Natural killer cell treated with Interleukin-12 subunit alpha and Interleukin-12 subunit beta and Interleukin-15 and Interleukin-18, amount 100 ng/mL, for 72 hours (primary cell): Measurements from ENCODE around the gene RMP24.
"Not testable (repeated sequence)": the region's sequence is repeated elsewhere in the genome, so short reads cannot be mapped to it uniquely, and the experiment has no call there.

Experiments used
- ATAC-seq, 2 donors: fragments of 150-1000 bp; cut with Tn5 transposase in 1 of 2; sonication (Bioruptor Pico), chemical (Tn5 transposase) in 1 of 2; 2 replicates each; pipeline ENCODE4 v1.10.0; 2021
- DNase-seq: peaks from one replicate; pipeline ENCODE4 v3.0.0; 2022; ENCODE audit warnings: low spot score
- H3K27ac Mint-ChIP-seq, 2 donors: 1 replicate in 1 of 2; 2 replicates in 1 of 2; pipeline ENCODE4 v1.8.0; 2022; ENCODE audit warnings: mixed read lengths in 2 of 2, mild to moderate bottlenecking in 1 of 2, moderate library complexity in 1 of 2
- H3K27me3 Mint-ChIP-seq, 2 donors: 1 replicate in 1 of 2; 2 replicates in 1 of 2; pipeline ENCODE4 v1.8.0; 2022; ENCODE audit warnings: mixed read lengths in 2 of 2
- H3K36me3 Mint-ChIP-seq: one replicate; pipeline ENCODE4 v1.8.0; 2022; ENCODE audit warnings: mixed read lengths
- H3K4me1 Mint-ChIP-seq, 2 donors: 1 replicate in 1 of 2; 2 replicates in 1 of 2; pipeline ENCODE4 v1.8.0; 2022; ENCODE audit warnings: low read depth in 2 of 2, mixed read lengths in 2 of 2, mild to moderate bottlenecking in 1 of 2
- H3K4me3 Mint-ChIP-seq: one replicate; pipeline ENCODE4 v1.8.0; 2022; ENCODE audit warnings: mixed read lengths
- H3K9me3 Mint-ChIP-seq: 2 replicates; pipeline ENCODE4 v1.8.0; 2022; ENCODE audit warnings: mixed read lengths

Gene RMP24

GRCh38 chr18:35948080-35948479, 24.4 kb upstream of the RMP24 start:
- Mint-ChIP-seq H3K27me3 (peaks cover 15 to 20% of the 10 kb centered on the region in 2 donors), H3K4me1 (peaks cover 3% of the 10 kb centered on the region in 2 donors), H3K27ac (no peak overlapping the region), H3K4me3 (no peak overlapping the region), H3K36me3 (no peaks in the 10 kb centered on the region), H3K9me3 (no peaks in the 10 kb centered on the region)
- ATAC-seq (no peak), DNase-seq (no peak)

- Mint-ChIP-seq H3K9me3 (no peaks in the 10 kb centered on the region), H3K4me3 (no peak overlapping the region), H3K27ac (no peak overlapping the region), H3K27me3 (peaks cover 17 to 24% of the 10 kb centered on the region in 2 donors), H3K4me1 (peaks cover 3% of the 10 kb centered on the region in 2 donors), H3K36me3 (no peaks in the 10 kb centered on the region)
- no peak for DNase-seq
- ATAC-seq = no peak
Measured at GRCh38 chr18:35949090-35949489, 23.4 kb upstream of the RMP24 start.

- ATAC-seq (peak; percentile 59 to 78), DNase-seq (peak; percentile 74)
- H3K4me1 Mint-ChIP-seq = peaks cover 3% of the 10 kb centered on the region in 2 donors
- peaks cover 17 to 24% of the 10 kb centered on the region in 2 donors for H3K27me3 Mint-ChIP-seq
- H3K27ac Mint-ChIP-seq = no peak overlapping the region
- peak overlapping the region; percentile 86 for H3K4me3 Mint-ChIP-seq
- no peaks in the 10 kb centered on the region for H3K36me3 Mint-ChIP-seq
- H3K9me3 Mint-ChIP-seq = no peaks in the 10 kb centered on the region
Measured at GRCh38 chr18:35949903-35950627, 22.4 kb upstream of the RMP24 start.

GRCh38 chr18:35950628-35950982, 21.9 kb upstream of the RMP24 start:
- ATAC-seq (no peak), DNase-seq (no peak)
- Mint-ChIP-seq H3K9me3 (no peaks in the 10 kb centered on the region), H3K36me3 (no peaks in the 10 kb centered on the region), H3K4me1 (peaks cover 3% of the 10 kb centered on the region in 2 donors), H3K4me3 (peak overlapping the region; percentile 86), H3K27me3 (peaks cover 17 to 24% of the 10 kb centered on the region in 2 donors), H3K27ac (no peak overlapping the region)

GRCh38 chr18:35953688-35954087, 18.8 kb upstream of the RMP24 start:
- ATAC-seq = no peak
- Mint-ChIP-seq H3K4me1 (peaks cover 3% of the 10 kb centered on the region in 2 donors), H3K27me3 (peaks cover 29 to 43% of the 10 kb centered on the region in 2 donors), H3K36me3 (no peaks in the 10 kb centered on the region), H3K9me3 (no peaks in the 10 kb centered on the region), H3K27ac (no peak overlapping the region), H3K4me3 (no peak overlapping the region)
- no peak for DNase-seq

GRCh38 chr18:35956226-35956625, 16.3 kb upstream of the RMP24 start:
- peaks cover 23 to 50% of the 10 kb centered on the region in 2 donors for H3K27me3 Mint-ChIP-seq
- no peaks in the 10 kb centered on the region for H3K4me1 Mint-ChIP-seq

GRCh38 chr18:35962320-35962719, 10.2 kb upstream of the RMP24 start:
- ATAC-seq (no peak), DNase-seq (no peak)
- Mint-ChIP-seq H3K27ac (no peak overlapping the region), H3K9me3 (no peaks in the 10 kb centered on the region), H3K36me3 (no peaks in the 10 kb centered on the region), H3K4me1 (no peaks in the 10 kb centered on the region), H3K27me3 (peaks cover 16 to 34% of the 10 kb centered on the region in 2 donors), H3K4me3 (no peak overlapping the region)

More at GRCh38 chr18:35956226-35956625, 16.3 kb upstream of the RMP24 start:
- no peak for DNase-seq
- Mint-ChIP-seq H3K36me3 (no peaks in the 10 kb centered on the region), H3K9me3 (no peaks in the 10 kb centered on the region), H3K27ac (no peak overlapping the region), H3K4me3 (no peak overlapping the region)
- no peak for ATAC-seq

- Mint-ChIP-seq H3K27me3 (peaks cover 9 to 18% of the 10 kb centered on the region in 2 donors), H3K4me3 (no peak overlapping the region), H3K4me1 (no peaks in the 10 kb centered on the region), H3K27ac (no peak overlapping the region), H3K36me3 (no peaks in the 10 kb centered on the region), H3K9me3 (no peaks in the 10 kb centered on the region)
- ATAC-seq = peak in 1 of 2 donors; percentile 45
- no peak for DNase-seq
Measured at GRCh38 chr18:35964319-35964718, 8.2 kb upstream of the RMP24 start.

GRCh38 chr18:35967866-35968265, 4.6 kb upstream of the RMP24 start:
- not testable (repeated sequence) for H3K9me3 Mint-ChIP-seq, DNase-seq, H3K27ac Mint-ChIP-seq, H3K27me3 Mint-ChIP-seq, ATAC-seq, H3K36me3 Mint-ChIP-seq, H3K4me3 Mint-ChIP-seq
- H3K4me1 Mint-ChIP-seq = peaks cover 13 to 22% of the 10 kb centered on the region in 2 donors

GRCh38 chr18:35968278-35968880, 4.1 kb upstream of the RMP24 start:
- H3K27me3 Mint-ChIP-seq = peaks cover 0 to 4% of the 10 kb centered on the region in 2 donors
- H3K27ac Mint-ChIP-seq = peak overlapping the region in 1 of 2 donors; percentile 87
- peaks cover 7% of the 10 kb centered on the region for H3K36me3 Mint-ChIP-seq
- no peak overlapping the region for H3K4me3 Mint-ChIP-seq
- DNase-seq (no peak), ATAC-seq (no peak)
- H3K4me1 Mint-ChIP-seq = peaks cover 18 to 27% of the 10 kb centered on the region in 2 donors
- H3K9me3 Mint-ChIP-seq = no peaks in the 10 kb centered on the region

- ATAC-seq = no peak
- peak overlapping the region; percentile 87 to 88 for H3K27ac Mint-ChIP-seq
- H3K4me3 Mint-ChIP-seq = peak overlapping the region; percentile 93
- DNase-seq = no peak
- peaks cover 0 to 2% of the 10 kb centered on the region in 2 donors for H3K27me3 Mint-ChIP-seq
- no peaks in the 10 kb centered on the region for H3K9me3 Mint-ChIP-seq
- H3K4me1 Mint-ChIP-seq = peaks cover 26 to 37% of the 10 kb centered on the region in 2 donors
- peaks cover 13% of the 10 kb centered on the region for H3K36me3 Mint-ChIP-seq
Measured at GRCh38 chr18:35969676-35970075, 2.8 kb upstream of the RMP24 start.

GRCh38 chr18:35971661-35972196, 750 bp upstream of the RMP24 start:
- no peak for DNase-seq
- Mint-ChIP-seq H3K27ac (peak overlapping the region; percentile 82 to 90), H3K36me3 (peaks cover 19% of the 10 kb centered on the region), H3K4me1 (peaks cover 32 to 43% of the 10 kb centered on the region in 2 donors), H3K4me3 (peak overlapping the region; percentile 90), H3K9me3 (no peaks in the 10 kb centered on the region), H3K27me3 (no peaks in the 10 kb centered on the region)
- no peak for ATAC-seq

GRCh38 chr18:35973650-35974049, 1.2 kb downstream of the RMP24 start:
- Mint-ChIP-seq H3K9me3 (no peaks in the 10 kb centered on the region), H3K27ac (peak overlapping the region; percentile 82 to 90), H3K4me3 (peak overlapping the region; percentile 90), H3K36me3 (peaks cover 33% of the 10 kb centered on the region), H3K4me1 (peaks cover 37 to 51% of the 10 kb centered on the region in 2 donors), H3K27me3 (no peaks in the 10 kb centered on the region)
- DNase-seq = no peak
- ATAC-seq = no peak

GRCh38 chr18:35974181-35974580, 1.7 kb downstream of the RMP24 start:
- DNase-seq = no peak
- Mint-ChIP-seq H3K27ac (peak overlapping the region; percentile 82 to 90), H3K9me3 (no peaks in the 10 kb centered on the region), H3K4me1 (peaks cover 37 to 51% of the 10 kb centered on the region in 2 donors), H3K27me3 (no peaks in the 10 kb centered on the region), H3K36me3 (peaks cover 35% of the 10 kb centered on the region), H3K4me3 (peak overlapping the region; percentile 90)
- no peak for ATAC-seq
